SK-N-MC (cell line): ENCODE data around the gene EIF6.

ENCODE experiments used
- EZH2 ChIP-seq: fragments of 200-600 bp; sonication (generic); IDR thresholded peaks from one replicate; pipeline ENCODE4 v1.6.1; 2017; ENCODE audit warnings: antibody characterized with exemption
- POLR2AphosphoS5 ChIP-seq: IDR thresholded peaks from 2 replicates; pipeline ENCODE4 v1.6.1; 2012; ENCODE audit warnings: mild to moderate bottlenecking, low read depth, low read length, borderline replicate concordance

GRCh38 chr20:35302421-35303335 is 18.1 kb upstream of the EIF6 start:
- TF ChIP-seq POLR2AphosphoS5 = no peak
- TF ChIP-seq EZH2 = no peak
